G401 (cell line): ENCODE measurements around the gene ZNF189. TPM values are rescaled to one million over a fixed set of nuclear protein-coding genes. Genes with fewer than 3 reads are reported as not detected.
A peak's percentile ranks its signal among the peaks of the same experiment; 100 is the strongest.

Experiments used
- DNase-seq: peaks from one replicate; pipeline ENCODE4 v3.0.0-alpha.2; 2015; ENCODE audit warnings: low spot score
- in situ Hi-C: cut with HindIII; loops from 2 replicates; pipeline ENCODE4 v1.10.0; 2016; ENCODE audit warnings: low sequenced_read_pairs, mixed read lengths
- total RNA-seq: library from RNA; depleted of rRNA; stranded (reverse); fragments of >200 nt; shearing (Covaris generic); gene quantifications from 2 replicates; pipeline ENCODE4 v1.2.3, GENCODE V29; 2014

The ZNF189 gene
- total RNA-seq, 1 experiment from 2014 or later = 23.6 TPM

DNA sequence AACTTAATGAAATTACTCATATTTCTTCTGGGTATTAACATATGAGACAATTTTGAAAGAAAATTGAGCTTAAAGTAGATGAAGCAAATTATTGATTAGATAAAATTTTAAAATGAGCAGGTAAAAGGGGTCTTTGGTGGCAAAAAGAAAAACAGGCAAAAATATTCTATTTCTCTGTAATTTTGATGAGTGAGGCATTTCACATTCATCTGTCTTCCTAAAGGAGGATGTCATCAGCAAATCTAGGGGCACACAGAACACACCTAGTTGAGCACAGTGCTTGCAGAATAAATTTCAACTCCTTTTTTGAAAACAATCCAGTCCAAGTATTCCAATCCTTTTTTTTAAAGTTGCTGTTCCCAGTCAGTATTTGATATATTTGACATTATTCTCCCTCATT, 16.2 kb downstream of the ZNF189 start:
- in situ Hi-C loops = no loop called here
- DNase-seq = no peak

DNA sequence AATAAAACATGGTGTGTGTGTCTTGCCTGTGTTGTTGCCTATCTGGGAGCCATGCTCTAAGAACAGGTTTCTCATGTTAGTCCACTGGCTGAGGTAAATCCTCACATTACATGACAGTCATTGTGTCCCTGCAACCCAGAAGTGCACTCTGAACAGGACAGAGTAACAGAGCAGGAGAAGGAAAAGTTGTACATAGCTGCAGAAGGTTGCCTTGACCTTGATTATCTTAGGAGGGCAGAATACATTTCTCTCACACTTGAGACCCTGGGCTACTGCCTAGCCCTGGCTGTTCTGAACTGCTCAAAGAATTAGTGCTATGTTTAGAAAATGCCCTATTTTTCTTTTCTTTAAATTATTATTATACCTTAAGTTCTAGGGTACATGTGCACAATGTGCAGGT, 16.9 kb downstream of the ZNF189 start:
- in situ Hi-C loops = no loop called here
- no peak for DNase-seq

DNA sequence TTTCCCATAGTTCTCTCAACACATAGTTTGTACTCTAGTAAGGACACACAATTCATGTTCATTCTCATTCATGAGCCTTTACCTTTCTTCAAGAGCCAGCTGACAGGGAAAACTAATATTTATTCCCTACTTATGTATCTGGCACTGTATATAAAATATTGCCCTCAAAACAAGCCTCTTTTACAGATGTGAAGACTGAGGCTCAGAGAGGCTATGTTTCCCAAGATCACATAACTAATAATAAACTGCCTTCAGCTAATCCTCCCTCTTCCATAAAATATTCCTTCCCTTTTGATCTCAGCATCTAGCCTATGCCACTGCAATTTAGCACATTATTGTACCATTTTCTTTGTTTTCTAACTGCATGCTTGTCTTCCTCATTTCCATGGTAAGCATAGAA, 18.7 kb downstream of the ZNF189 start:
- in situ Hi-C loops = no loop called here
- DNase-seq = no peak

DNA sequence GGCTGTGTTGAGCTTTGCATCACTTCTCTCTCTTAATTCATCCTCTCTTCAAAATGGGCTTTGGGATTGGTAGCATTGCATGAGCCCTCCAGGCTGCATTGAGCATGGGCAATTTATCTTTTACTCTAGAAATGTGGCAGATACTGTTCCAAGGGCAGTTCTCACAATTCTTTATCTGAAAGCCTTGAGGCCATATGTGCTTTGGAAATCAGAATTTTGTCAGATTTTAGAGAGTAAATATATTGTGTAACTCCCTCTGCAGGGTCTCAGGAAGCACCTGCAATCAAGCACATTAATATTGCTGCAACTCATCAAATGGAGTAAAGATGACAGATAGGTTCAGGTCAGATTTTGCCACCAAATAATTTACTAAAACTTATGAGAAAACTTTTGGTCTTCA, 19.3 kb downstream of the ZNF189 start:
- in situ Hi-C loops = no loop called here
- no peak for DNase-seq

DNA sequence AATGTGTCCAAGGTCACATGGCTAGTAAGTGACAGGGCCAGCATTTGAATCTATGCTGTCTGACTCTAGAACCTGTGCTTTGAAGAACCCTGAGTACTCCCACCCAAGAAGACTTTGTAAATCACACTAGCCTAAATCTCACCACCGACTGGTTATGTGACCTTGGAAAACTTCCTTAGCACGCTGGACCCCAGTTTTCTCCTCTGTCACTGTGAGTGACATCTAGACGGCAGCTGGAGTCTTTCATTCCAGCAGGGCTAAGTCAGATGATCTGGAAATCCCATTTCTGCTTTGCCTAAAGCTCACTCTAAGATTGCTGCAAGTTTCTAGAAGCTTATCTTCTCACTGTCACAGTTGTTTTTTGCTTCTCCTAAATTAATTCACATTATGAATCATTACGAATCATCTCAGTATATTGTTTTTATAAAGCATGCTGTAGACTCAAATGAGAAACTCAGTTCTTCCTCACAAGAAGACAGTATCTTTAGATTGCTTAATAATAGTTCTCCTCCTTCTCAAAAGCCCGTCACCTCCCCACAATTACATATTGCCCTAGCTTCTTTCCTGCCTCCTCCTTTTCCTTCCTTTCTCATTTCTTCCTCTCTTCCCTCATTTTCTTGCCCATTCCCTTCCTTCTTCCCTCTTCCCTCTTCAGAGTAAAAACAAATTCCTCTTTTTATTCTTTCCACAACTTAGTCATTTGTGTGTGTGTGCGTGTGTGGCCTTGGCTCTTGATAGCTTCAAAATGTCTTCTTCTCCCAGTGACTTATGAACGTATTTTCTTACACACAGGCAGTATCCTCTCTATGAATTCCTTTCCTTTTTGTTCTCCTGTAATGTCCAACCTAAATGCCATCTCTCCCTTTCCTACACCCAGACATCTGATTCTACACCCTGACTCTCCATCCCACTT, 20.1 kb downstream of the ZNF189 start:
- in situ Hi-C loops = no loop called here
- DNase-seq = no peak

DNA sequence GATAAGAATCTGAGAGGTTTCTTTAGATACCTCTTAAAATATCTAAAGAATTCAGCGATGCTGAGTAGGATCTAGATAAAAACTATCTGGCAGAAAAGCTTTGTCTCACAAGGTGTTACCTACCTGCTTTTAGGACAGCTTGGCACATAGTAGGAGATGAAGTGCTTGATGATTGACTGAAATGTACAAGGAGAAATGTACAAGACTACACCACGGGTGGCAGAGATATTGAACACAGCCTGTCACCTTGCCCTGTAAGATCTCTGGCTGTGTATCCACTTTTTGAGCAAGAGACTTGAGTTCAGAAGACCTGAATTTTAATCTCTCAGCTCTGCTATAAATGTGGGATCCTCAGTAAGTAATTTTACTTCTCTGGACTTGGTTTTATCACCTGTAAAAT, 21.2 kb downstream of the ZNF189 start:
- no peak for DNase-seq
- in situ Hi-C loops = no loop called here

DNA sequence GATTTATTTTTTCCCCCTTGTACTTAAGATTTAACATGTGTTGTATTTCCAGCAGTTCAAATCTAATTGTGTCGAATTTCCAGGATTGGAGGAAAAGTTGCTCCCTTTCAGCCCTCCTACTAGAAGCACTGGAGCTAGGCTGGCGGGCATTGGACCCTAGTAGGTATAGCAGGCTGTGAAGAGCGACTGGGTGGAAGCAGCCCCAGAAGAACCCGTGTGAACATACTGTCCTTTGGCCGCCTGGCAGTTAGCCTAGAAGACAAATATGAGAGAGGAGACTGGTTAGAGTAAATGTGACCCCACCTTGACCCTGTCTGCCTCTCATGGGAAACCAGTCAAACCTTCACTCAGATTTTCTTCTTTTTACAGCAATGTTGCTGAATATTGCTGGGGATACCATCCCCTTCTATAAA, 23.0 kb downstream of the ZNF189 start:
- no peak for DNase-seq
- in situ Hi-C loops = no loop called here

DNA sequence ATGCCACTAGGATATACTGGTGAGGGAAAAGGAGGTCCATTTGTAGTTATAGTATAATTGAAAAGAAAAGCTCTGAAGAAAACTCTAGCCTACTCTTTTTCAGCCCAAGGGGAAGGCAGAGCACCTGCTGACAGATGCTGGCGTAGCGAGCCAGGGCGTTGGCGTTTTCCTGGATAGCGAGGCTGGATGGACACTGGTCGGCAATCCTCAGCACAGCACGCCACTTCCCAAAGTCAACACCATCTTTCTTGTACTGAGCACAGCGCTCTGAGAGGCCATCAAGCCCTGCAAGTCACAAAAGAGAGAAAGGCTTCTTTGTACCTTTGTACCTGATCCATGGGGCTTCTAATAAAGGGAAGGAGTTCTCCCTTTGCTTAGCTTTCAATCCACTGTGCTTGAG, 28.7 kb downstream of the ZNF189 start:
- in situ Hi-C loops = no loop called here

DNA sequence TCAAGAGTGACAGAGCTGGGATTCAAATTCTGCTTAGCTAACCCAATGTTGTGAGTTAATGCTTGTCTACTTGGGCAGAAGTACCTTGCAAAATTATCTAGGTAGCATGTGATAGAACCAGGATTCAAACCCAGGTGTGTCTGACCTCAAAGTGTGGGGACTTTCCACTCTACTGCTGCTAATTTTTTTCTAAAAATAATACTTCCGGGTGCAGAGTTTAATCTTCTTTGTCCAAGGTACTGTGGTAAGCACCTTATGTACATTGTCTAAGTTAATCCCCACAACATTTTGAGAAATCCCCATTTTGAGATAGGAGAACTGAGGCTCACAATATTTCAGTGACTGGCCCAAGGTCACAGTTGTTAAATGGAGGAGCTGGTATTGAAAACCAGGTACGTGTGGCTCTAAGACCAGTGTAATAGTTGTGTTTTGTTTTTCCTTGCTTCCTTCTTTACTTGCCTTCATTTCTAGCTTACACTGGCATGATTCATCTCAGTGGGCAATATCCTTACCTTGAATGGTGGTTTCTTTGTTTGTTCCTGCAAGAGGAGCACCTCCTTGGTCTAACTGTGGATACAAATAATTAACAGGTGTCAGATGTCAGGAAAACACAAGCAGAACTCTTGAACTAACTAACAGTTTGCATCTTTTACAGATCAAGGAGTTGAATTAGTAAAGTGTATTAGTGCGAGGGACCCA, 29.5 kb downstream of the ZNF189 start:
- in situ Hi-C loops = no loop called here

More for the DNA sequence above, 28.7 kb downstream of the ZNF189 start:
- no peak for DNase-seq

DNA sequence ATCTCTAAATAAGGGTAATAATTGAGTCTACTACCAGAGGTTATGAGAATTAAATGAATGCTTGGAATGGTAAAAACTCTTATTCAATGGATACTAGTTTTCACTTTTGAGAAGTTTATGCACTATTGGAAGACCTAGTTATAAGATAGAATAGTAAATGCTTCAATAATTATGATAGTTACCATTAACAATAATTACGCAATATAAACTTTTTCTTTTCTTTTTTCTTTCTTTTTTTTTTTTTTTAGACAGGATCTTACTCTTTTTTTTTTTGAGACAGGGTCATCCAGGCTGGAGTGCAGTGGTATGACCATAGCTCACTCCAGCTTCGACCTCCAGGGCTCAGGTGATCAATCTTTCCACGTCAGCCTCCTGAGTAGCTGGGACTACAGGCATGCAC, 30.3 kb downstream of the ZNF189 start:
- in situ Hi-C loops = no loop called here
- DNase-seq = no peak

More for the DNA sequence above, 29.5 kb downstream of the ZNF189 start:
- no peak for DNase-seq

DNA sequence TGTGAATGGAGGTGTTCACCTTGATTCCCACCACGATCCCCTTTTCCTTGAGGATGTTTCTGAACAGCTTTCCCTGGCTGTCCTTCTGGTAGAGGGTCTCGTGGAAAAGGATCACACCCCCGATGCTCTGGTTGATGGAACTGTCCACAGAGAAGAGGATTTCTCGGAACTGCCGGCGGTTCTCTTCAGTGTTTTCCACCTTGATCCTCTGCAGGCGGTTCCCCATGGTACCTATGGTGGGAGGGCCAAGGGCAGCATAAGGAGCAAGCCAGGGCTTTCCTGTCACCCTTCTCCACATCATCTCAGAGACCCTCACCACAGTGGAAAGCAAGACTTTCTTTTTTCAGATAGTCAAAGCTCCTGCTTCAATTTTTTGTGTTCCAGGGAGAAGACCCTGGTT, 31.1 kb downstream of the ZNF189 start:
- in situ Hi-C loops = no loop called here

DNA sequence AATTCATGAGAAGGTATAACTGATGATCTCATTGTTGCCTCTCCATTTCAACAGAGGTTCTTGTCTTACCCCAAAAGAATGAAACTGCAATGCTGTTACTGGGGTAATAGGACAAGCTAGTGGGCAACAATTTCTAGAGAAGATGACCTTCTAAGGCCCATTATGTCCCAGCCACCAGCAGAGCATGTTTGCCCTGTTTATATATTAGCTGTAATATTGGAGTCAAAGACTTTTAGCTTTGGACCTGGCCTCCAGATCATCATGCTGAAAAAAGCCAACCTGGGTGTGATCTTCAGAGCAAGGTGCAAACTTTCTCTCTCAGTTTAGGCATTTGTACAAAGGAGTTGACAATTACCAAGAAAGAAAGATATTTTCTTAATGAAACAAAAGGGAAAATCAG, 33.5 kb downstream of the ZNF189 start:
- in situ Hi-C loops = no loop called here
- DNase-seq = no peak

More for the DNA sequence above, 31.1 kb downstream of the ZNF189 start:
- DNase-seq = no peak

DNA sequence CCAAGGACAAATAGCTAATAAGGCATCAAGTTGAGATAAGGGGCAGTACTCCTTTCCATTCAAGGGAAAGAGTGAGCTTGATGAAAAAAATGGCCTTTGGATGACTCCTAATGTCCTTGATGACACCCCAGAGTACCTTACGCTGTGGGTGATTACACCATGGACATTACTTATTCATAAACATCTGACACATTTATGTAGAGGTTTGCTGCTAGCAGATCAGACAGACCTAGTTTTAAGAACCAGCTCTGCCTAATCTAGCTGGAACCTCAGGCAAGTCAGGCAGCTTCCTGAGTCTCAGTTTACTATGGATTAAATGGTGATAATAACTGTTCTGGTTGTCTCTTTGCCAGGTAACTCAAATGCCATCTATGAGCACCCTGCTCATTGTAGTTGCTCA, 34.1 kb downstream of the ZNF189 start:
- in situ Hi-C loops = no loop called here
- DNase-seq = no peak

DNA sequence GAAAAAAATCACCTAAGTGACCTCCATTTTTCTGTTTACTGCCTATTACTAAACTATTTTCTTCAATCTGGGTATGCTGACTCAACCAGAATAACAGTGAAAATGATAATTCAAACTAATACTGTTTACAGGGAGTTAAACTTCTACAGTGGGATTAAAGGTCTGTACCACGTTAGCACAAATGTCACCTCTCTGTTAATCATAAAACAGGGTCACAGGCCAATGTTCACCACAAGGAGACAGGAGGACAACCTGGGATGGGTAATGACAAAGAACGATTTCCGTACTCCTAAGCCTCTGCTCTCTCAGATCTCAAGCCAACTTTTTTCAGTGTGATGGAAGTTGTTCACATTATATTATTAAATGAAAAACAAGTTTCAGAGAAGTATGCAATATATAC, 34.6 kb downstream of the ZNF189 start:
- in situ Hi-C loops = no loop called here
- no peak for DNase-seq

DNA sequence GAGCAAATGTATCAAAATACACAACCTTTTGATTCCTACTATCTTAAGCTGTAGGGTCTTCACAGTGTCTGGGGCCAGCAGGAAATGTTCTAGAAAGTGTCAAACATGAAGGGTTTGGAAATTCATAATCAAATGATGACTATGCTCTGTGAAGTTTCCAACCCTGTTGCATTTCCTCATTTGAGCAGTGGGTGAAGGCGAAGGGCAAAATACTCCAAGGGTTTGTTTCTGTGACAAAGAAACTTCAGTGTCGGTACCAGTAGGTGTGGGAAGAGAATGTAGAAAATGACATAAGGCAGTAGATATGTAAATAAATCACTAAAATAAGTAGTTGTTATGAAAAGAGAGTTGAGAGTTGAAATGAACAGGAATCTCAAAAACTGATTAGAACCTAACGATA, 36.3 kb downstream of the ZNF189 start:
- DNase-seq = no peak
- in situ Hi-C loops = no loop called here

DNA sequence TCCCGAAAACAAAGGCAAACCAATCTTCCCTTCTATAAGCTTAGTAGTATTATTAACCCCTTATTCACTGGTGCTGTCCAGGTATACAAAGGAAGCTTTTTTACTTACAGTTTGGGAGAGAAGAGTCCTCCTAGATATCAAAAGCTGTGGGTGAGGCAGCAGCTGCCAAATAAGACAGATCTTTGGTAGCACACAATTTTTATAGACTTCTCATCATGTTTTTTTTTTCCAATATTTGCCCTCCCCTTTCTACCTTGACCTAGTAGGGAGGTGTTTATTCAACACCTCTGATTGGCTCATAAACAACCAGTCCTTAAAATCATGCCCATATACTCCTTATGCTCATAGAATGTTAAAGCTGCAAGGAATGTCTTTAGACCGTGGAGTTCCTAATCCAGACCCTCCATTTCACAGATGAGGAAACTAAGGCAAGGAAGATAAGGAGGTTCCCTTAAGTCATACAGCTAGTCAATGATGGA, 37.0 kb downstream of the ZNF189 start, which contains the start of gene ALDOB:
ALDOB (minus strand) TSS at position 174 of the 479 bp plus-strand sequence. CDS start 4,887 bp downstream, outside the sequence.
- in situ Hi-C loops = no loop called here
- no peak for DNase-seq

DNA sequence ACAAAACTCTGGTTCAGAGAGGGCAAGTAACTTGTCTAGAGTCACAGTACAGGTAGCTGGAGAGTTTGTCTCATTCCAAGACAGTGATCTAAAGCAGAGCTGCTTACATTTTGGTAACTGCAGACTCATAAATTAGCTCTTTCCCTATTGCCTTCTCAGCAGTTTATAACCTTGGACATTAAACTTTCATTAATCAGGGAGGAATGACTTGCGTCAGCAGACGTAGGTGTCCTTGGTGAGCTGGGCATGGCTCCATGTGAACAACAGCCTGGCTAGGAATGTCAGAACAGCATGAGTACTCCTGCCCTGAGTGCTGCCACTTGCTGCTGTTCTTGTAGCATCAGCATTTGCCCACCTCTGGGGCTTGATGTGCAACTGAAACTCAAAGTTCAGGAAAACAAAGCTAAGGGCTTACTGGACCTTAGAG, 39.2 kb downstream of the ZNF189 start:
- in situ Hi-C loops = no loop called here

DNA sequence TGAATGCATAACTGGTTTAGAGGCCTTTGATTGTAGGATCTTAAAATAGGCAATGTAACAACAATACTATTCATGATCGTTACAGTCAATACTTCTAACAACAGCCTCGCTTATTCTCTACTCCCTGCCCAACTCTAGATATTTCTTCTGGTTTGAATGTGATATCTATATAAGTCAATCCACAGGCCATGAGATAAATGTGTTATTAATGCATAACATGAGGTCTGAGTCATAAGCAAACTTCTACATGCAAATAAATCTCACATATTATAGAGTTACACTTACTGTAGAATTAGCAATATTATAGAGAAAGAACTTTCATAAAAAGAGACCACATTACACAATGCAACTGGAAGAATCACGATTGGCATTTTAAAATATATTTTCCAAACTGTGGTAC, 39.9 kb downstream of the ZNF189 start:
- in situ Hi-C loops = no loop called here
- no peak for DNase-seq

More for the DNA sequence above, 39.2 kb downstream of the ZNF189 start:
- DNase-seq = no peak

DNA sequence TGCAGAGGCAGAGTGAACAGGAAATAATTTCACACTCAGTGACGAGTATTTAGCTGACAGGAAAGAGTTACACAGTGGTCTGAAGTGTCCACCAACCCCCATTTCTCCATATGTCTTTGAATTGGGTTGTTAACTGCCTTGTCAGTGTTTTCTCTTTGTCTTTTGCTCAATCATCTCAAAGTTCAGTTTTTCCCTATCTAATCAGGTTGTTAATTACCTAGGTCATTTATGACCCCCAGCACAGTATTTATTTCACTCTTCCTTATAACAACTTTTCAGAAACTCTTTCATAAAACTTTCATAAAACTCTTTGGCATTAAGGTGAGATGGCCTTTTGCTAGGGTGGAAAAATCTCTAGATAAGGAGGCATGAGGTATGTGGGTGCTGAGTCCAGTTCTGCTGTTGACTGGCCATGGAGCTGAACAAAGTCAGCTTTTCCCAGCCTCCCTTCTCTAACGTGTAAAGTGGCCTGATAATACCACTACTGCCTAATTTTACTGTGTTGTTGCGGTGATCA, 42.1 kb downstream of the ZNF189 start:
- in situ Hi-C loops = no loop called here
- no peak for DNase-seq

DNA sequence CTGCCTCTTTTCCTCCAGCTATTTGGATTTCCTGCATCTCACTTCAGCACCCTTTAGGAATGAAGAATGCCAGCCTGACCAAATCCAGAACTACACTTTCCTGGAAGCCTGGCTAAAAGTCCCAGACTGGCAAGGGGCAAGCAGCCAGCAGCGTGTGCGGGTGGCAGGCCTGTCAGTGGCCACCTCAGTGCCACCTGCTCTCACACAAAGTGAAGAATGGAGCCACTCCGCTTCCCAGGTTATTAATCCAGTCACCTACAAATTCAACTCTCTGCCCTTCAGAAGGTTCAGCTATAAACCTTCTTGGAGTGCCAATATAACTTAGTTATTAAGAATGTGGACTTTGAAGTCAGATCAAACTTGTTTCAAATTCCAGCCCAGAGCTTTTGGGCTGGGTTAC, 43.7 kb downstream of the ZNF189 start:
- in situ Hi-C loops = no loop called here
- DNase-seq = peak; percentile 90
